H1 (cell line): ENCODE results near the gene RPRD1A. TPM values are rescaled to one million over a fixed set of nuclear protein-coding genes. Genes with fewer than 3 reads are reported as not detected.

Experiments
- CTCF ChIA-PET: fragments of 300-600 bp; sonication (Branson Sonifier 250); formaldehyde crosslinking; loops from one replicate; lab custom pipeline; 2021; ENCODE audit not compliant: partially characterized antibody; lab: Charles Lee
- POLR2A ChIA-PET: fragments of 300-600 bp; sonication (Branson Sonifier 250); formaldehyde crosslinking; loops from one replicate; lab custom pipeline; 2021; ENCODE audit warnings: inconsistent platforms; ENCODE audit not compliant: partially characterized antibody; lab: Charles Lee
- DNase-seq, 2 experiments: peaks; one replicate each; pipeline versions ENCODE4 v3.0.0 to v3.0.0-alpha.2; 2010 to 2022; ENCODE audit warnings: low spot score in 2 of 2, low read depth in 1 of 2, mixed read lengths in 1 of 2
- FAIRE-seq: peaks from 2 replicates; lab custom pipeline; 2011; peaks lifted over from hg19 to GRCh38; lab: Jason Lieb, UNC
- H2AFZ ChIP-seq: 2 replicates; pipeline ENCODE4 v1.8.1; 2012; ENCODE audit warnings: low read length, inconsistent platforms
- H2AK5ac ChIP-seq: 2 replicates; pipeline ENCODE4 v1.6.1; 2013; ENCODE audit warnings: low read depth, low read length
- H2BK120ac ChIP-seq: replicated peaks from 2 replicates; pipeline ENCODE3; 2013; ENCODE audit warnings: low read depth, low read length, inconsistent platforms
- H2BK12ac ChIP-seq: 2 replicates; pipeline ENCODE4 v1.6.1; 2013; ENCODE audit warnings: low read depth, low read length
- H2BK15ac ChIP-seq: 2 replicates; pipeline ENCODE4 v1.6.1; 2013; ENCODE audit warnings: low read length
- H2BK20ac ChIP-seq: 2 replicates; pipeline ENCODE4 v1.6.1; 2013; ENCODE audit warnings: low read length
- H2BK5ac ChIP-seq: 2 replicates; pipeline ENCODE4 v1.6.1; 2013; ENCODE audit warnings: low read depth, low read length
- H3K14ac ChIP-seq: 2 replicates; pipeline ENCODE4 v1.6.1; 2013; ENCODE audit warnings: inconsistent platforms; ENCODE audit not compliant: insufficient read length
- H3K18ac ChIP-seq: 2 replicates; pipeline ENCODE4 v1.6.1; 2013; ENCODE audit warnings: low read length; ENCODE audit errors: extremely low read depth
- H3K23ac ChIP-seq: 2 replicates; pipeline ENCODE4 v1.6.1; 2013; ENCODE audit warnings: inconsistent platforms; ENCODE audit not compliant: insufficient read length
- H3K23me2 ChIP-seq: 2 replicates; pipeline ENCODE4 v1.6.1; 2013; ENCODE audit warnings: low read depth, low read length
- H3K27ac ChIP-seq: 2 replicates; pipeline ENCODE4 v1.6.1; 2011; ENCODE audit warnings: low read depth, low read length, inconsistent platforms
- H3K27me3 ChIP-seq, 4 experiments: replicated peaks in 1 of 4; 1 replicate in 1 of 4; 2 replicates in 3 of 4; pipeline versions ENCODE4 v1.6.1 to v1.8.1; 2011 to 2013; ENCODE audit warnings: low read length in 3 of 4, mild to moderate bottlenecking in 3 of 4, inconsistent platforms in 2 of 4, mixed read lengths in 2 of 4, moderate library complexity in 1 of 4; ENCODE audit not compliant: control insufficient read depth in 3 of 4, insufficient read depth in 3 of 4; ENCODE audit errors: extremely low read depth in 1 of 4
- H3K36me3 ChIP-seq, 4 experiments: 2 replicates each; pipeline versions ENCODE4 v1.6.1 to v1.8.1; 2011 to 2013; ENCODE audit warnings: mild to moderate bottlenecking in 4 of 4, low read length in 3 of 4, moderate library complexity in 2 of 4, control low read depth in 1 of 4, inconsistent platforms in 1 of 4; ENCODE audit not compliant: insufficient read depth in 4 of 4, control insufficient read depth in 2 of 4
- H3K4ac ChIP-seq: replicated peaks from 2 replicates; pipeline ENCODE3; 2013; ENCODE audit warnings: low read length, low read depth, mixed read lengths, inconsistent platforms; ENCODE audit not compliant: insufficient read length
- H3K4me1 ChIP-seq, 4 experiments: replicated peaks in 1 of 4; 1 replicate in 1 of 4; 2 replicates in 3 of 4; pipeline versions ENCODE4 v1.6.1 to v1.8.1; 2011 to 2013; ENCODE audit warnings: low read length in 3 of 4, inconsistent platforms in 2 of 4, mixed read lengths in 1 of 4; ENCODE audit not compliant: insufficient read depth in 4 of 4, control insufficient read depth in 3 of 4
- H3K4me2 ChIP-seq, 2 experiments: 2 replicates each; pipeline versions ENCODE4 v1.6.1 to v1.8.1; 2011 to 2013; ENCODE audit warnings: low read depth in 2 of 2, low read length in 2 of 2, control low read depth in 1 of 2, inconsistent platforms in 1 of 2, mild to moderate bottlenecking in 1 of 2; ENCODE audit not compliant: insufficient read depth in 1 of 2
- H3K4me3 ChIP-seq, 4 experiments: fragments of 200-600, 300-600 bp in 1 of 4; sonication (generic), shearing (Covaris generic), sonication (Bioruptor Twin) in 1 of 4; 2 replicates each; pipeline versions ENCODE4 v1.5.1 to v1.8.1; 2011 to 2016; ENCODE audit warnings: low read length in 4 of 4, low read depth in 3 of 4, control low read depth in 2 of 4, inconsistent platforms in 2 of 4, mild to moderate bottlenecking in 2 of 4, mixed read lengths in 1 of 4, moderate library complexity in 1 of 4; ENCODE audit not compliant: insufficient read depth in 2 of 4; ENCODE audit errors: extremely low read depth in 1 of 4
- H3K56ac ChIP-seq: replicated peaks from 2 replicates; pipeline ENCODE3; 2013; ENCODE audit warnings: low read depth, mild to moderate bottlenecking, mixed read lengths, low read length, inconsistent platforms; ENCODE audit not compliant: insufficient read length
- H3K79me1 ChIP-seq: 2 replicates; pipeline ENCODE4 v1.6.1; 2013; ENCODE audit warnings: low read depth, low read length, control low read depth
- H3K79me2 ChIP-seq, 2 experiments: 2 replicates each; pipeline versions ENCODE4 v1.6.1 to v1.8.1; 2012 to 2013; ENCODE audit warnings: low read length in 2 of 2, mild to moderate bottlenecking in 2 of 2, inconsistent platforms in 1 of 2; ENCODE audit not compliant: insufficient read depth in 2 of 2, control insufficient read depth in 1 of 2
- H3K9ac ChIP-seq, 4 experiments: replicated peaks in 1 of 4; 1 replicate in 1 of 4; 2 replicates in 3 of 4; pipeline versions ENCODE4 v1.6.1 to v1.8.1; 2011 to 2013; ENCODE audit warnings: low read depth in 3 of 4, low read length in 3 of 4, control low read depth in 2 of 4, mild to moderate bottlenecking in 2 of 4, moderate library complexity in 2 of 4, inconsistent platforms in 1 of 4; ENCODE audit errors: extremely low read depth in 1 of 4
- H3K9me3 ChIP-seq, 2 experiments: 2 replicates each; pipeline versions ENCODE4 v1.6.1 to v1.8.1; 2012 to 2013; ENCODE audit warnings: mild to moderate bottlenecking in 2 of 2, moderate library complexity in 2 of 2, control low read depth in 1 of 2, inconsistent platforms in 1 of 2, low read depth in 1 of 2, low read length in 1 of 2, mixed read lengths in 1 of 2; ENCODE audit not compliant: insufficient read depth in 2 of 2
- H4K20me1 ChIP-seq, 2 experiments: replicated peaks in 1 of 2; 2 replicates each; pipeline versions ENCODE3 to v1.8.1; 2011 to 2013; ENCODE audit warnings: inconsistent platforms in 2 of 2, low read length in 2 of 2, mild to moderate bottlenecking in 1 of 2; ENCODE audit not compliant: insufficient read depth in 2 of 2, control insufficient read depth in 1 of 2
- H4K5ac ChIP-seq: 2 replicates; pipeline ENCODE4 v1.6.1; 2013; ENCODE audit warnings: low read length, low read depth, mixed read lengths, inconsistent platforms; ENCODE audit not compliant: insufficient read length
- H4K8ac ChIP-seq: 2 replicates; pipeline ENCODE4 v1.8.0; 2013; ENCODE audit warnings: mild to moderate bottlenecking, moderate library complexity, low read length, inconsistent platforms; ENCODE audit not compliant: insufficient read depth; ENCODE audit errors: extremely low read depth
- H4K91ac ChIP-seq: replicated peaks from 2 replicates; pipeline ENCODE3; 2013; ENCODE audit warnings: low read length, mixed read lengths, inconsistent platforms; ENCODE audit not compliant: insufficient read length
- JUN ChIP-seq: IDR thresholded peaks from 2 replicates; pipeline ENCODE4 v1.6.1; 2011; ENCODE audit warnings: low read depth, mild to moderate bottlenecking, improper control_type of control experiment, low read length
- NANOG ChIP-seq: IDR thresholded peaks from 2 replicates; pipeline ENCODE4 v1.6.1; 2011; ENCODE audit warnings: low read length, low read depth, mild to moderate bottlenecking, inconsistent platforms; ENCODE audit not compliant: insufficient read depth, poor library complexity, severe bottlenecking
- NRF1 ChIP-seq: IDR thresholded peaks from 2 replicates; pipeline ENCODE4 v1.6.1; 2011; ENCODE audit warnings: mild to moderate bottlenecking, low read depth, low read length, improper control_type of control experiment
- RXRA ChIP-seq: IDR thresholded peaks from 2 replicates; pipeline ENCODE4 v1.6.1; 2011; ENCODE audit warnings: low read depth, mild to moderate bottlenecking, low read length, moderate library complexity; ENCODE audit not compliant: insufficient read depth
- polyA plus RNA-seq, 7 experiments: library from polyadenylated mRNA; depleted of rRNA in 3 of 7; stranded (reverse) in 5 of 7; unstranded in 2 of 7; fragments of >200 nt in 5 of 7; fragments of 200-250 nt in 2 of 7; gene quantifications; 1 replicate in 5 of 7; 2 replicates in 1 of 7; 4 replicates in 1 of 7; pipeline versions ENCODE4 v1.2.1 to v1.2.3, GENCODE V29; 2011 to 2013; ENCODE audit warnings: missing spikeins in 2 of 7, mixed read lengths in 2 of 7
- total RNA-seq: library from RNA; stranded (reverse); fragmentation: NEBNext Ultra II Directional; extraction: Animal tissue kit (Norgen Biotek cat#: 25700); gene quantifications from 2 replicates; pipeline ENCODE4 v1.2.1, GENCODE V29; 2021

RPRD1A gene
- total and polyA plus RNA-seq, 2 of the 8 experiments (the other 6 are each of a cell fraction or from before 2014, with no cell fraction given) = 40.5 to 106 TPM

DNA sequence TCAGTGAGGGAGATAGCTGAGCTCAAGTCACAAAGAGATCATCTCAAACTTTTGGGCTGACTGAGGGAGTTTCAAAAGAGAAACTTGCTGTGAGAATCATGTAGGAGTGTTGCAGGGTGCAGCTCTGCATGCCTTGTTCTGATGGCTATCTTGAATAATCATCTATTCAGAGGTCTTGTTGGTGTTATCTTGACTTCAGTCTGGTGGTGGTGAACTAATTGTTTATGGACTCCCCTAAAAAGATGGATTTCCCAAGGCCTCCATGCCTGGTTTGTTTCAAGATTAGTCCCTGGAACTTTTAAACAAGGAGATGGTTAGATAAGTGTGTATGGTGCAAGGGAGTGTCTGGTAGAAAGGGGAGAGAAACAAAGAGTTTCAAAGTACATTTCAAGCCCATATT is 32.0 kb upstream of the RPRD1A start:
- no peak overlapping the region for H3K9ac ChIP-seq
- H3K4ac ChIP-seq = no peak overlapping the region
- H4K5ac ChIP-seq = no peak overlapping the region
- CTCF ChIA-PET = interaction anchor here (1.0 to 3.7 kb wide), 3 partner anchors 82 to 185 kb away, joined by 3 to 18 read pairs (median 6); no protein-coding TSS in a partner anchor
- no peak overlapping the region for H2BK120ac ChIP-seq
- POLR2A ChIA-PET = no interaction called here
- H3K79me1 ChIP-seq = no peaks in the 10 kb centered on the region
- H3K9me3 ChIP-seq = no peaks in the 10 kb centered on the region
- H3K56ac ChIP-seq = no peak overlapping the region
- no peak overlapping the region for H2BK5ac ChIP-seq
- no peaks in the 10 kb centered on the region for H4K20me1 ChIP-seq
- no peak overlapping the region for H3K4me2 ChIP-seq
- no peak overlapping the region for H4K91ac ChIP-seq
- no peak overlapping the region for H3K18ac ChIP-seq
- H3K27ac ChIP-seq = no peak overlapping the region
- H3K27me3 ChIP-seq = no peaks in the 10 kb centered on the region; a peak in 1 of 7 replicates
- DNase-seq = no peak
- H2BK20ac ChIP-seq = no peak overlapping the region
- H3K4me3 ChIP-seq = no peak overlapping the region
- H2BK12ac ChIP-seq = no peak overlapping the region
- H2AK5ac ChIP-seq = no peak overlapping the region
- H3K23ac ChIP-seq = no peak overlapping the region
- FAIRE-seq = no peak
- H3K4me1 ChIP-seq = no peaks in the 10 kb centered on the region
- no peaks in the 10 kb centered on the region for H3K79me2 ChIP-seq
- no peak overlapping the region for H2BK15ac ChIP-seq
- no peak overlapping the region for H2AFZ ChIP-seq
- no peaks in the 10 kb centered on the region for H3K36me3 ChIP-seq
- H3K14ac ChIP-seq = no peak overlapping the region
- no peaks in the 10 kb centered on the region for H3K23me2 ChIP-seq
- H4K8ac ChIP-seq = no peak overlapping the region
- TF ChIP-seq NRF1 (no peak), RXRA (no peak), NANOG (no peak), JUN (no peak)
